ENCODE results near the gene AKT1.

AKT1 gene

GRCh38 chr14:104771374-104771773 is 24.2 kb downstream of the AKT1 start:
- no peak for DNase-seq

GRCh38 chr14:104770851-104771272 is 24.7 kb downstream of the AKT1 start:
- no peak for DNase-seq

DNA sequence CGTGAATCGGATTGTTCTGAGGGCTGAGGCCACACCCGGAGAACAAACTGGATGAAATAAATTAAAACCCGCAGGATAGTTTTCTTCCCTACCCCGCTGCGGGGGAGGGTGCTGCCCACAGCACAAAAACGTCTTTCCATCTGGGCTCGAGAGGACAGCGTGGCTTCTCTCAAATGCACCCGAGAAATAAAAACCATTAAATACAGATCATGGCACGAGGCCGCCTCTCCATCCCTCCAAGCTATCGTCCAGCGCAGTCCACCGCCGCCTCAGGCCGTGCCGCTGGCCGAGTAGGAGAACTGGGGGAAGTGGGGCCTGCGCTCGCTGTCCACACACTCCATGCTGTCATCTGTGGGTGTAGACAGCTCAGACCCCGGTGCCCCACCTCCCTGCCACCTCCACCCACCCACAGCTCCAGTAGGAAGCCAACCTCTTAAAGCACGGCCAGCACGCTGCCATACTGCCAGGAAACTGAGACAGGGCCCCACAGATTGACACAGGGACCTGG is 25.4 kb downstream of the AKT1 start:
- no peak for DNase-seq

DNA sequence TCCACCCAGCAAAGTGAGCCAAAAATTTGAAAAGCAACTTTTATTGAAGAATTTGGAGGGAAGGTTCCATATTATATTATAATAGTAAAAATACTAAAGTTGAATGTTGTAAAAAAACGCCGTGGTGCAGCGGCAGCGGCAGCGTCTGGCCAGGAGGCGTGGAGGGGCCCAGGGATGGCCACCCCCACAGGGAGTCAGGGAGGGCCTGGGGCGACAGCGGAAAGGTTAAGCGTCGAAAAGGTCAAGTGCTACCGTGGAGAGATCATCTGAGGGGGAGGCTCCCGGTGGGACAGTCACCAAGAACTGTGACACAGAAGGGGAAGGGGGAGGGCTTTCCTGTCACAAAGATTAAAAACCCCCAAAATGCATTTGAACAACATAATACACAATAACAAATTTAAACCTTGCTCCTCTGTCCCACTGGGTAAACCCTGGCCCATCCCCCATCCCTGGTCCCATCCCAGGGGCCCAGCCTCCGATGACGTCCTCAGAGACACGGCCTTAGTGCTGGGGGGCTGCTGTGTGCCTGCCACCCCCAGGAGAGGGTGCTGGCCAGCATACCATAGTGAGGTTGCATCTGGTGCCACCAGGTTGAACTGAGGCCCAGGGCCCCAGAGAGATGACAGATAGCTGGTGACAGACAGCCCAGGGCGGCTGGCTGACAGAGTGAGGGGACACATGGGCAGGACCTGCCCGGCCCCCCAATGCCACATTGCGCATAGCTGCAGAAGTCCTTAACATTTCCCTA is 26.1 kb downstream of the AKT1 start:
- no peak for DNase-seq

DNA sequence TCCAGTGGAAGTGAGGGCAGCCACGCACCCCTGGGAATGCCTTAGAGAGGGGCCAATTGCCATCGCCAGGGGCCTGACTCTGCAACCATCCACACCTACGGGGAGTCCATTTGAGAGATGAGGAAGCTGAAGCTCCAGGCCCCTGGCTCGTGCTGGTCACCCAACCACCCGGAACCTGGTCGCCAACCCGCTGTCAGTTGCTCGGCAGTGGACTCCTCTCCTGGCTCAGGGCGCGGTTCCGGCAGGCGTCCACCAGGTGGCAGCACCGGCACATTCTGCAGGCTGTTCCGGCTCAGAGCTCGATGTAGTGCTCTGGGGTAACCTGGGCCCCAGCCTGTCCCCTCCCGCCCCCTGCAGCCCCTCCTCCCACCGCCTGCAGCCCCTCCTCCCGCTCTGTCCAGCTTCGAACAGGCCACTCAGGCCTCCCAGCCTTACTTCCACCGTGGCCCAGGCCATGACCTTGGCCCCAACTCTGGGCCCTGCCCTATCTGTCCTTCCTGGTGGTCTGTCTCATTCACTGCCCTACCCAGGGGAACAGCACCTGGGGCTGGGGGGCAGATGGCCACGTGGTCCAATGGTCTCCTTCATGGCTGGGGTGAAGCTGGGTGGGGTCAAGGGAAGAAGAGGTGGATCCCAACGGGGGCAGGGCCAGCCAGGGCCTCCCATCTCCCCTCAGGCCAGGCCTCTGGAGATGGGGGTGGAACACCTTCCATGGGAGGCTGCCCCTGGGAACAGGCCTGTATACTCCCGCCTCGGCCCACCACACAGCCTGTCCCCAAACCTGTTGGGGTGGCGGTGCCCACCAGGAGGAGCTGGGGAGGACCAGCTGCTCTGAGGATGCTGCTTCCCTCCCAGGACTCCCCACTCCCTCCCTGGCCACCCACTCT is 26.9 kb downstream of the AKT1 start:
- peak; percentile 70 for DNase-seq

DNA sequence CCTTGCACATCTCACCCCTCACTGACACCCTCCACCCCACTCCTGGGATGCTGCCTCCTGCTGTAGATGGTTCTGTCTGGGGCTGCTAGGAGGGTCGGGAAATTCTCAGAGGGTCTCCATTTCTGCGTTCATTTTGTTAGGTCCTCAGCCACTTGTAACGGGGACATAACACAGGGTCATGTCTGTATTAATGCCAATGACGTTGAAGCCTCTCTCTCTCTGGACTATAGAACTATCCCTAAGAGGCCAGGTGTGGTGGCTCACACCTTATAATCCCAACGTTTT is 28.0 kb downstream of the AKT1 start:
- no peak for DNase-seq

DNA sequence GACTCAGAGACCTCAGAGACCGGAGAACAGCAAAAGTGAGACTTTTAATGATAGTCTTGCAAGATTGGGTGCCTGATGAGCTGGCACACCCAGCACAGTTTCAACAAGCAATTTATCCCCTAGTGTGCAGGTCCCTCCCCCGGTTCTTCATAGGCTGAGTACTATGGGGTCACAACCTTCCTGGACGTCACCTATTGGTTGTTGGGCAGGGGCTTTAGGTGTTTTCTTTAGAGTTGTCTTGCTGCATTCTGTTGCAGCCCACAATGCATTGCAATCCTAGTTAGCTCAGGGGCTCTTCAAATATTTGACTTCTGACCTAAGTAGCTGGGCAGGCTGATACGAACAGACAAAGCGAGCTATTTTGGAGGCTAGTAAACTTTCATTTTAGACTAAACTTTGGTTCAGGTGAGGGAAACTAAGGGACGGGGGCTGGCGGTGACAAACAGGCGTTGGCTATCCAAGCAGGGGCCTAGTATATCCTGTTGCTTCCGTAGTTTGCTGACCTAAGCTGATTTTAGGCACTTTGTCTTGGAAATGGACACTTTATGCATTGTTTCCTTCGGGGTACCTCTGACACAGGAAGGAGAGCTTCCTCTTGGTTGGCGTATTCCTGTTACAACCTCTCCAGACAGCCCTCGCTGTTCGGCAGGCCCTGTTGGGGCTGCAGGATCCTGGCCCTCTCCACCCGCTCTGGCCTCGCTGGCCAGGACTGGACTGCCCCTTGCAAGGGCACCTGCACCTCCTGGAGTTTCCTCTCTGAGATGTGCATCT is 28.5 kb downstream of the AKT1 start:
- DNase-seq = no peak

DNA sequence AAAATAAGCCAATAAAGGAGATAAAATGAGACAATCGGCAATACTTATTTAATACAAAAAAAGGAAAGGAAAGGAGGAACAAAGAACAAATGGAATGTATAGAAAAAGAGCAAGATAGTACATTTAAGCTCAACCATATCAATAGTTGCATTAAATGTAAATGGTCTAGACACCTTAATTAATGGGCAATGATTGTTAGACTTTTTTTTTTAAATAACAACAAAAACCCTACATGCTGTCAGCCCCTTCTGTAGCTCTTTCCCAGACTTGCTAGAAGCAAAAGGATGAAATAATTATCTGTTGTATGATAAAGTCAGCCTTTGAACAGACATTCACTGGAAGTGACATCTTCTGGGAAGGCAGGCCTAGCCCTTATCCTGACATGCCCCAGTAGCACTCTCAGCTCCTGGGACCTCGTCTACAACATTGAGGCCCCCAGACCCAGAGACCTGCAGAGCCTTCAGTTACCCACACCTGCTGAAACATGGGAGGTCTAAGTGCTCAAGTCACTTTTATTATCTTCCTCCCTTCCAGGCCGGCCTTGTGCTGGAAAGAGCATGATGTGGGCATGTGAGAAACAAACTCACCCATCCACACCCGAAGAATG is 29.2 kb downstream of the AKT1 start:
- DNase-seq = no peak

GRCh38 chr14:104765517-104765916 is 30.0 kb downstream of the AKT1 start:
- DNase-seq = peak; percentile 12

DNA sequence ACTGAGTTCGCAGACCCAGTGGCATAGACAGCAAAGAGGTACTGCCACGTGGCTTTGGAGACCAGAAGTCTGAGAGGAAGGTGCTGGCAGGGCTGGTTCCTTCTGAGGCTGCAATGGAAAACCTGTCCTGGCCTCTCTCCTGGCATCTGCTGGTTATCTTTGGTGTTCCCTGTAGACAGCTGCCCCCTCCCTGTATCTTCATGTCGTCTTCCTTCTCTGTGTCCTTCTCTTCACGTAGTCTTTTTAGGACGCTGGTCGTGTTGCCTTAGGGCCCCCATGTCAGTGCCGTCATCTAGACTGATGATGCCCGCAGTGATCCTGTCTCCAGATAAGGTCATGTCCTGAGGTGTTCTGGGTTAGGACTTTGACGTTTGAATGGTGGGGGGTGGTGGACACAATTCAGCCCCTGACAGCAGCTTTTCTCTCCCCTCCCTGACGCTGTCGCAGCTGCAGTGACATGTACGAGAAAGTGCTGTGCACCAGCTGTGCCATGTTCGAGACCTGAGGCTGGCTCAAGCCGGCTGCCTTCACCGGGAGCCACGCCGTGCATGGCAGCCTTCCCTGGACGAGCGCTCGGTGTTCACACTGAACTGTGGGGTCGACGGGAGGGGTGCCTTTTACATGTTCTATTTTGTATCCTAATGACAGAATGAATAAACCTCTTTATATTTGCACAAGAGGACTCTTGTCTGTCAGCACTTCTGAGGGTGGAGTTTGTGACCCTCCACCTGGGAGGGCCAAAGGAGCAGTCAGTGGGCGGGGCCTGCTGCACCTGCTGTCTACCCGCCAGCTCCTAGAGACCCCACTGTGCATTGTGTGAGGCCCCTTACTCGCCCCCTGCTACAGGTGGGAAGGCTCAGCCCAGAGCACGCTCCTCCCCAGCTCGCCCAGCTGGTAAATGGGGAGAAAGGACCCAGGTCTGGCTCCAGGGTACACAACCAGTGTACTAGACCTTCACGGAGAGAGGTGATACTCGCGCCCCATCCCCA is 36.3 kb downstream of the AKT1 start:
- DNase-seq = no peak

- no peak for DNase-seq
These were observed 37.7 kb downstream of the AKT1 start for GRCh38 chr14:104757681-104758392.

GRCh38 chr14:104757238-104757585 is 38.3 kb downstream of the AKT1 start:
- no peak for DNase-seq

GRCh38 chr14:104756477-104757237 is 38.9 kb downstream of the AKT1 start:
- DNase-seq = no peak

DNA sequence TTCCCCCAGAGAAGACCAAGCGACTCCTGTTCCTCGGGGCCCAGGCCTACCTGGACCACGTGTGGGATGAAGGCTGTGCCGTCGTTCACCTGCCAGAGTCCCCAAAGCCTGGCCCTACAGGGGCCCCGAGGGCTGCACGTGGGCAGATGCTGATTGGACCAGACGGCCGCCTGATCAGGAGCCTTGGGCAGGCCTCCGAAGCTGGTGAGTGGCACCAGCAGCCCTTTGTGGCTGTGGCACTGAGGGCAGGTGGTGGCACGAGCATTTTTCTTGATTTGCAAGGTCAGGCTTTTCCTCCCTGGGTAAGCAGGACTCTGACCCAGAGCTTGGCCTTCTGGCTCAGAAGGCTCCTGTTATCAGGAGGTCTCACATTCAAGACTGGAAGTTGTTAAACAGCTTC is 39.9 kb downstream of the AKT1 start:
- no peak for DNase-seq

DNA sequence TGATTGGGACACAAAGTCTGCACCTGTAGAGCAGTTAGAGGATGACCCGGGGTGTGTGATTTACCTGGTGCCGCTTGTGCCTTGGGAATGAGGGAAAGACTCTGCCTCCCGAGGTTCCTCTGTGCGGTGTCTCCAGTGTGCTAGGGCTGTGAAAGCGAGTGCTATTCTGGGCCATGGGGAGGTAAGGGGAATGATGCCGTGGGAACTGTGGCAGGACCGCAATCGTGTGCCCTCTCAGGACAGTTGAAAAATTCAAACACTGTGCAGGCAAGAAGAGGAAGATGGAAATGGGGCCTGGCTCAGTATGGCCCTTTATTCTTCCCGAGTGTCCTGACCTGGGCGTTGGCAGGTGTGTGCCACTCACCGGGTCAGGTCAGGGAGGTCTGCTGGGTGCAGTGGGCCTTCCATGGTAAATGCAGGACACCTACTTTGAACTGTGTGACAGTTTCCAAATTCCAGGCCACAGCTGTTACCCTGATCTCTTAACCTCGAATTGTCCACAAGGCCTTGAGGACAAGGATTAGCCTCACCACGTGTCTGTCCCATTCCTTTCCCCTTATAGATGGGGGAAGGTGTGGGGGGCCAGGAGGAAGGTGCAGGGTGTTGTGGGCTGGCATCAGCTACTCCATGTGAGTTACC is 41.2 kb downstream of the AKT1 start:
- no peak for DNase-seq

DNA sequence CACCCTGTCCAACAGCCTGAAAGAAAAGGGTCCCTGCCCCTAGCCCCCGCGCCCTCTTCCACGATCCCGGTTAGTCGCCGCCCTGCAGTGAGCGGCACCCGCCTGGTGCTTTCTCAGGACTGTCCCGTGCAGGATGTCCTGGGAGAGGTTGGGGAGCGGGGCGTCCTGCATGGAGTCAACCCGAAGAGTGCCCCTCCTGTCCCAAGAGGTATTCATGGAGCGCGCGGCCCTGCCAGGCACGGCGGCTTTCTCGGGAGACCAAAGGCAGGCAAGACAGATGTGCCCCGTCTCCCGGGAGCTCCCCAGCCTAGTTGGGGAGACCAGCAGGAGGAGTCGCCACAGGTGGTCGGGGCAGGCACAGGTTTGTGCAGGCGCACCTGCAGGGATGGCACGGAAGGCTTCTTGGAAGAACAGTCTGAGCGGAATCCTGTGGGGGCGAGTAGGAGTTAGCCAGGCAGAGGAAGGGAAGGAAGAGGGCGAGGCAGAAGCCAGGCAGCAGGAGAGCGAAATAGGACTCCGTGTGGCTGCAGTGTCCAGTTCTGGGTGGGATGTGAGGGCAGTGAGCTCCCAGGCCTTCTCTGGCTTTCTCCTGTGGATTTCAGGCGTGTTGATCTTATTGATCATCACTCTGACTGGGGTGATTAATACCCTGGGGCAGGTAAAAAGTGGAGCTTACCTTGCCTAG is 41.9 kb downstream of the AKT1 start:
- no peak for DNase-seq

- peak; percentile 100 for DNase-seq
These were observed 42.6 kb downstream of the AKT1 start, which contains the start of gene SIVA1 for GRCh38 chr14:104752735-104753527. SIVA1 (plus strand) TSS chr14:104753147; CDS start chr14:104753202, 55 bp downstream.

DNA sequence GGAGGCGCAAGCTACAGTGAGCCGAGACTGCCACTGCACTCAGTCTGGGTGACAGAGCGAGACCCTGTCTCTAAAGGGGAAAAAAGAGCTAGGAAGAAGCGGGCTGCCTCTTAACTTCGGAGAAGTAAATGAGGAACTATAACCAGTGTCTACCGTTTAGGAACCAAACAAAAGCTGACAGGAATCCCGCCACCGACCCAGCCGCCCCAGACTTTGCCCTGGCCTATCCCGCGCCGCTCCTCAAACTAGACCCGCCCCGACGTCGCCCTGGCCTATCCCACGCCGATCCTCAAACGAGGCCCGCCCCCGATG is 43.2 kb downstream of the AKT1 start:
- peak; percentile 100 for DNase-seq
